ENCODE results near the gene ARHGEF10L.
"Not testable (repeated sequence)": the region's sequence is repeated elsewhere in the genome, so short reads cannot be mapped to it uniquely, and the experiment has no call there.

Gene ARHGEF10L

DNA sequence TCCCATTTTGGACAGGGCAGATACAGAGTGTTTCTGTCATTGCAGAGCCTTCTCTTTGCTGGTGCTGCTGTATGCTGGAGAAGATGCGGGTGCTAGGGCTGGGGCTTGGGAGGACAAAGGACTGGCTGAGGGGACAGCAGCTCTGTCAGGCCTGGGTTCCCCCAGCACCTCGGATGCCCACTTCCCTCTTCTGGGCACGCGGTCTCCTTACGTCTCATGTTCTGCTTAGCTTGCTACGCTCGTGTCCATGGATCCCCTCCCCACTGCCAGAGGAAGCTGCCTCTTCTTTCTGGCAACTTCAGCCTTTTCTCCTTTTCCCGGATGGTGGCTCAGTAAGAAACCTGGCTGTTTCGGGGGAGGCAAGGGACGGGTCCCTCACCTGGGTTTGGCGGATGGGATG, 75.7 kb downstream of the ARHGEF10L start:
- peak; percentile 59 for DNase-seq

GRCh38 chr1:17615959-17616358, 76.5 kb downstream of the ARHGEF10L start:
- no peak for DNase-seq

DNA sequence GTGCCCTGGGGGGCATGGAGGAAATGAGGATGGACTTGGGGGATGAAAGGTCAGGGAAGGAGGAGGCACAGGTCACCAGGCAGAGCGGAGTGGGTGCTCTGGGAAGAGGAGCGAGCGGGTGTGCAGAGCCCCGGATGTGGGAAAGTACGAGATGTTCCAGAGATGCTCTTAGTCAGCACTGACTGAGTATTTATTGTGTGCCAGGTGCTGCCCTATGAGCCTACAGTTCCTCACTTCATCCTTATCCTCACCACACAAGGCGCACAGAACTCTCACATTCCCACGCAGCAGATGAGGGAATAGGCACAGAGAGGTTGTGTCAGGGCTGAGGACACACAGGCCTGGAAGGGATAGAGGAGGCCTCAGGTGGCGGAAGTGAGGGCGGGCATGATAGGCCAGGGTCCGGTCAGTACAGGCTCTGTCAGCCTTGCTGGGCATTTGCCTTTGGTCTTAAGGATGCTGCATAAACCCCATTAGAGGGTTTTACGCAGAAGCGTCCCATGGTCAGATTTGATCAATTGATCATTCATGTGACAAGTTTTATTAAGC, 77.3 kb downstream of the ARHGEF10L start:
- no peak for DNase-seq

- peak; percentile 79 for DNase-seq
Observed at GRCh38 chr1:17617787-17618557, 78.5 kb downstream of the ARHGEF10L start.

GRCh38 chr1:17618558-17619247, 79.2 kb downstream of the ARHGEF10L start:
- no peak for DNase-seq

- DNase-seq: no peak
Observed at GRCh38 chr1:17620448-17620847, 81.0 kb downstream of the ARHGEF10L start.

GRCh38 chr1:17621691-17622090, 82.2 kb downstream of the ARHGEF10L start:
- no peak for DNase-seq

GRCh38 chr1:17622823-17623222, 83.3 kb downstream of the ARHGEF10L start:
- no peak for DNase-seq

DNA sequence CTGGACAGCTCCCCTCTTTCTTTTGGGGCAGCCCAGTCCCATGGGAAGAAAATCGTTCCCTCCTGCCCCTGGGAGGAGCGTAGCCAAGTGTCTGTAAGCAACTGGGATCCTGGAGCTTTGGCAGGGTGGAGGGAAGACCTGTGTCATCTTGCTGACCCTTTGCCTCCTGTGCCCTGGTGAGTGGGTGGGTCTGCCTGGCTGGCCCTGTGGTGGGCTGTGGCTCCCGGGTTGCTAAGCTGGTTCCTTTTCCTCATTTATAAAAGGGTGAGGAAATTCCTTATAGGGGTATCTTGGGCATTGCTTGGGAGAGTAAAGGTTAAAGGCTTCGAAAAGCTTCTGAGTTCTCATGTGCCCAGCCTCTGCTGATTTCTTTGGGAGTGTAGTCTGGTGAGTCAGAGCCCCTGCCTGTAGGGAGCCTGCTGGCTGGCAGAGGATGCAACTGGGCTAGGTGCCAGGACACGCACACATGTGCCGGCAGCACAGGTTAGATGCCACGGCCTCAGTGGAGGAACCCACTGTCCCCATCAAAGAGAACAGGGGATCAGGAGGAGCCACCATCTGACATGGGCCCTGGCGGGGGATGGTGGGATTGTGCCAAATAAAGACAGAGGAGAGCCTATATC, 85.2 kb downstream of the ARHGEF10L start:
- peak; percentile 61 for DNase-seq

GRCh38 chr1:17627239-17628052, 87.9 kb downstream of the ARHGEF10L start:
- no peak for DNase-seq

DNA sequence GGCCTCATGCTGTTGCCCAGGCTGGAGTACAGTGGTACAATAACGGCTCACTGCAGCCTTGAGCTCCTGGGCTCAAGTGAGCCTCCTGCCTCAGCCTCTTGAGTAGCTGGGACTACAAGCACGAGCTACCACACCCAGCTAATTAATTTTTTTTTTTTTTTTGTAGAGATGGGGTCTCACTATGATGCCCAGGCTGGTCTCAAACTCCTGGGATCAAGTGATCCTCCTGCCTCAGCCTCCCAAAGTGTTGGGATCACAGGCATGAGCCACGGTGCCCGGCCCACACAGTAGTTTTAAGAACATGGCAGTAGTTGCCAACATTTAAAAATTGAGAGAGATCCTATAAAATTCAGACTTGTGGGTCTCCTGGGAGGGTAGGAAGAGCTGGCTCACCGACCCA, 89.5 kb downstream of the ARHGEF10L start:
- DNase-seq: not testable (repeated sequence)

DNA sequence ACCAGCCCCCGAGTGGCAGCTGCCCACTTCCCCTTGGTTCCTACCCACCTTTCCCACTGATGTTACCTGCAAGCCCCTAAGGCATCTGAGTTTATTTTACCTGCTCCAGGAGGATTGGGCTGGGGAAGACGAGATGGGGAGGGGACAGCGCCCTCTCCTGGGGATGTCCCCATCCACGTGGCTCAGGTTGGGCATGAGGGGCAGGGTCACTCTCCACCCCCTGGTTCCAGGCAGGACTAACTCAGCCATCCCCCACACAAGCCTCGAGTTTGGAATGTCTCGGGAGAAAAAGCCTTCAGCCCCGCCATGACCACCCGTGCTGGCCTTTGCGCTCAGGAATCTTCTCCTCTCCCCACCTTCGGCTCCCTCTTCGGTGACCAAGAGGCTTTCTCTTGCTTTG, 90.0 kb downstream of the ARHGEF10L start:
- DNase-seq: no peak

GRCh38 chr1:17630048-17630830, 90.7 kb downstream of the ARHGEF10L start:
- peak; percentile 98 for DNase-seq

DNA sequence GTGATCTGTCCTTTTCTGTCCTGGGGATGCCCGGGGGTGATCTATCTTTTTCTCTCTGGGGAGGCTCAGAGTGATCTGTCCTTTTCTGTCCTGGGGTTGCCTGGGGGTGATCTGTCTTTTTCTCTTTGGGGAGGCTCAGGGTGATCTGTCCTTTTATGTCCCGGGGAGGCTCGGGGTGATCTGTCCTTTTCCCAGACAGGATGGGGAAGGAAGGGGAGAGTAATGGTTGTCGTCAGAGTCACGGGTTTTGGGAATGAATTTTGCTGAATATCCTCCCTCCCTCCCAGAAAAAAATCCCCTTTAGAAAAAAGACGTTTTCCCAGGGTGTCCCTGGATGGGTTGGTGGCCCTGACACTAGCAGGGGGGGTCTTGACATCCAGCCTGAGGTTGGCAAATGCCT, 91.5 kb downstream of the ARHGEF10L start:
- peak; percentile 96 for DNase-seq

- DNase-seq: peak; percentile 55
Observed at GRCh38 chr1:17631410-17631809, 91.9 kb downstream of the ARHGEF10L start.

DNA sequence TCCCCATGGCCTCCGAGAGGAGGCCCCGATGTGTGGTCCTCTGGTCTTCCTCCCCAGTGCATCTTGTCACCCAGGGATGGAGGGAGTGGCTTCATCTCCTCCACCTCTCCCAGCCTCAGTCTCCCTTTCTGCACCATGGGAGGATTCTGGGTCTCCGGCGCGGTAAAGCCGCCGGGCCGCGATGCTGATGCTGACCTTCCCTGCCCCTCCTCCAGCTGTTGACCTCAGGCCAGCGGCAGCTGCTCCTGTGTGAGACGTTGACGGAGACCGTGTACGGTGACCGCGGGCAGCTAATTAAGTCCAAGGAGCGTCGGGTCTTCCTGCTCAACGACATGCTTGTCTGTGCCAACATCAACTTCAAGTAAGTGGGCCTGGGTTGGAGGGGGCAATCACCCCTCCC, 92.6 kb downstream of the ARHGEF10L start:
- no peak for DNase-seq

DNA sequence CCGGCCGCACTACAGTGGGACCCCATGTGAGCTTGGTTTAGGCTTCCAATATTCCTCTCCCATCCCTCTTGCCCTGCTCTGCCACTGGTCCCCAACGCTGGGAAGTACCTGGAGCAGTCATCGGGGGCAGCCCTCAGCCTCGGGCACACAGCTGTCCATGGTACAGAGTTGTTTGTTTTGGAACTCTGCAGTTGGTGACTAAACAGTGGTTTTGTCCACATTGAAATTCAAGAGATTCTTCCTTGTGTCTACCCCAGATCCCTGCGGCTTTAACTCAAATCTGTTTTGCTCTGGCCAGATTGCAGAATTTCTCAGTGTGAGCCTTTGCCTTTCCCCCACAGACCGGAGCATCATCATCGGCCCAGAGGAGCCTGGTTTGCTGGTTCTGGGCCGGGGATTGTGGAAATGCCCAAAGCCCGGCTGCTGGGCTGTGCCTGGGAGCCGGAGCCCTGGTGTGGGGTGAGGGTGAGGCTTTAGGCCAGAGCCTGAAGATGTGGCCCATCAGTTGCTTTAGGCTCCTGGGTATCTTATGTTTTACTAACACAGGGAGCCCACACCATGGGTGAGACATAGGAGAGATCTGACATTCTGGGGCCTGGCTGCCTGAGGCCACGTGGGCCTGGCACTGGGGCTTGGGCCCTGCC, 93.2 kb downstream of the ARHGEF10L start:
- DNase-seq: no peak

DNA sequence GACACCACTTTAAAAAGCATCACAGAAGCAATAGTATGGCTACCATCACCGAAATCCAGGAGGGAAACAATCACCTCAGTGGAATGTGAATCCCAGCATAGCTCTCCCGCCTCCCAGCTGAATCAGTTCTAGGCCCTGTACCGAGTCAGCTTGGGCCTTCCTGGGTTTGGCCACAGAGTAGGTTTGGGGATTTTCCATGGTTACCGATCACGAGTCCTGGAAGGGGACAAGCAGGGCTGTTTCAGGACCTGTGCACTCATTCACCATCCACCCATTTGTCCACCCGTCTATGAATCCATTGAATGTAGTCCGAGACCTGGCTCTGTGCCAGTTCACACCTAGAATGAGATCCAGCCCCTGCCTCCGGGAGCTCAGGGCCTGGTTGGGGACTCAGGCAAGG, 94.2 kb downstream of the ARHGEF10L start:
- DNase-seq: peak; percentile 66

DNA sequence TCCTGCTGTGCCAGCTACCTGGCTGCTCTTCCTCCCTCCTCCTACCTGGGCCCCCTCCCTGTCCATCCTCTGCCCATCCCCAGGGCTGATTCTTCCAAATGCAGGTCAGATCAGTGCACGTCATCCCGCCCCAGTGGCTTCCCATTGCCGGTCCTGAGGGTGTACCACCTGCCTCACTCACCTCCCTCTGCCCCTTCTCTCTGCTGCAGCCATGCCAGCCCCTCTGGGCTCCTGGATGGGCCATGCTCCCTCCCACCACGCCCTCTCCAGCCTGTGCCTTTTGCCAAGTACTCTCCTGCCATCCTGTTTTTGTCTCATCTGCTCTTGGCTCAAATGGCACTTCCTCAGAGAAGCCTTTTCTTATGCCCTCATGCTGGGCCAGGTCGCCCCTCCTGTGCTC, 95.8 kb downstream of the ARHGEF10L start:
- DNase-seq: no peak

DNA sequence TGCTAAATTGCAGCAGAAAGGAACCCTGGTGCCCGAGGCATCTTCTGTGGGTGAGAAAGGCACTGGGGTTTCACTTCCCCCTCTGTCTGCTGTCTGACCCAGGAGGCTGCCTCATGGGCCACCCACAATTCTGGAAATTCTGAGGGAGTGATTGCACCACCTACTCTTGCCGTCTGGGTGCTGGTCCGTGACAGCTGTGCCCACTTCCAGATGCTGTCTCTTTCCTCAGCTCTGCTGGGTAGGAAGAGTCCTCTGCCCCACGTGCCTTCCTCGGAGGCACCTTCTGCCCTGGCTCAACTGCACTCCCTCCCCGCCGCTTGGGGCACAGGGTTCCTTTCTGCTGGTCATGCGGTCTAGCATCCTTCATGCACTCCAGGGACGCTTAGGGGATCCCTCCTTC, 96.3 kb downstream of the ARHGEF10L start:
- DNase-seq: peak; percentile 97

- no peak for DNase-seq
Observed at GRCh38 chr1:17636612-17637011, 97.1 kb downstream of the ARHGEF10L start.
